Measurements from ENCODE around the gene OGFOD2.
"Not testable (repeated sequence)": the region's sequence is repeated elsewhere in the genome, so short reads cannot be mapped to it uniquely, and the experiment has no call there.

Gene OGFOD2

DNA sequence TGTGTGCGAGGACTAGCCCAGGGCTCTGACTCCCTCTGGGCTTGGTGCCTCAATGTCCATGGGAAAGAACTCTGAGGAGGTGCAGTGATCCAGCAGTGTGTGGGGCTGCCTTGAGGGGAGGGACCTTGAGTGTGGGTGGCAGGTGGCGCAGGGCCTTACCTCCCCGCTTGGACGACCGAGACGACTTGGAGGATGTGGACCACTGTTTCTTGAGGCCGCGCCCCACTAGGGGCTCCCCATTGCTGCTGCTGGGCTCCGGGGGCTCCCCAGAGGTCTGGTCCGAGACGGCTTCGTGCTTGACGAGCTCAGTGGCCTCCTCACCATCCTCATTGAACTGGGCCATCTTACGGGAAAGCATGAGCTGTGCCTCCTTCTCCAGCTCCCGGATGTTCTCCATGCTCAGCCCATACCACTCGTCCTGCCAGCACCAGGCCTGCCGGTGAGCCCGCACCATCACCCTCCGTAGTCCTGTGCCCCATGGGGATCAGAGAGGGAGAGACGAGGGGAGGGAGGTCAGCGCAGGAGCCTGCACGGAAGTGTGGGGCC, 30.1 kb downstream of the OGFOD2 start:
- DNase-seq, result no peak

DNA sequence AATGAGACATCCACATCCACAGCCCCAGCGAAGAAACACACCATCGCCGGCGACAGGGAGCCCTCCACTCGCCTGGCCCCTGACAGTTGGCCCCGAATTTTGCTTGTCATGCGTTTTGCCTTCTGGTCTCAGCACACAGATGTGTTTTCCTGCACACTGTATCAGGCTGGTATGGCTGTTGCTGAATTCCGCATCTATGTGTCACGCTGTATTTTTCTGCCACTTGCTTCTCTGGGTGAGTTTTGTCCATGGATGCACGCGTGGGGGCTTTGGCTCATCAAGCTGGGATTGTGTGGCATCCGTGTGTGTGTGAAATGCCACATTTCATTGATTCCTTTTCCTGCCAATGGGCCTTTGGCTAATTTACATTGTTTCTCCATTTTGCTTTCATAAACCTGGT, 31.9 kb downstream of the OGFOD2 start:
- no peak for DNase-seq

DNA sequence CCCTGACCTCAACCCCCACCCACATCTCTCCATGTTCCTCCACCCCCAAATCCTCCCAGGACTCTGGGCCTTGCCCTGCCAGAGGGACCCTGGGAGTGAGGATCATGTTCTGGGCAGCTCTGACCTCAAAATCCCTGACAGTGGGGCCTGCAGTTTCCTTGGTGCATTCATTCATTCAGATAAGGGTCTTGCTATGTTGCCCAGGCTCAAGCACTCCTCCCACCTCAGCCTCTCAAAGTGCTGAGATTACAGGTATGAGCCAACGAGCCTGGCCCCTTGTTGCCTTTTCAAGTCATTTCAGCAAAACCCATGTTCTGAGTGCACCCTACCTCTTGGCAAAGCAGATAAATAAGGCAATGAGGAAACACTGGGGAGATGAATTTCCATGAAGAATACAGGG, 35.1 kb downstream of the OGFOD2 start:
- no peak for DNase-seq

DNA sequence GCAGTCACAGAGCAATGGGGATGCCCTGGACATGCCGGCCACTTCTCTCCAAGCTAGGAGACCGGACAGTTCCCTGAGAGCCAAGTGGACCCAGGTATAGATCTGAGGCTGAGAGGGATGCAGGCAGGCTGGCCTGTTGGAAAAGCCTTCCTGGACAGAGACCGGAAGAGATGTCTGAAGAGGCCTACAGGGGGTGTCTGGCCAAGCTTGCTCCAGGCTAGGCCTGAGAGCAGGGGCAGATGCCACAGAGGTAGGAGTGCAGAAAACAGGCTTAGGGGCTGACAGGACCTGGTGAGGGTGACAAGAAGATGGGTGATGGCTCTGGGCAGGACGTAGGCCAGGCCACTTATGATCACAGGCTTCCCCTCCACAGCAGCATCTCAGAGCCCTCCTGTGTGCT, 35.6 kb downstream of the OGFOD2 start:
- no peak for DNase-seq

DNA sequence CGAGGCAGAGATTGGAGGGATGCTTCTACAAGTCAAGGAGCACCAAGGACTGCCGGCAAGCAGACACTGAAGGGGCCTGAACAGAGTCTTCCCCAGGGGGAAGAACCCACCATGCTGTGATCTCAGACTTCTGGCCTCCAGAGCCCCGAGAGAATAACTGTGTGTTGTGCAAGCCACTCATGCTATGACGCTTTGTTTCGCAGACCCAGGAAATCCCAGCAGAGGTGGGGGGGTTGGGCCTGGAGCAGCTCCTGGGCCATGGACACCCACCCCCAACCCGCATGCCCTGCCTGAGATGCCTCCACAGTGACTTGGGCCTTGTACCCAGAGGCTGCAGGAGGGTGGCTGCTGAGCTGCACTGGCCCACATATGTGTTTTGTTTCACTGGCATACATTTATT, 36.7 kb downstream of the OGFOD2 start:
- no peak for DNase-seq

DNA sequence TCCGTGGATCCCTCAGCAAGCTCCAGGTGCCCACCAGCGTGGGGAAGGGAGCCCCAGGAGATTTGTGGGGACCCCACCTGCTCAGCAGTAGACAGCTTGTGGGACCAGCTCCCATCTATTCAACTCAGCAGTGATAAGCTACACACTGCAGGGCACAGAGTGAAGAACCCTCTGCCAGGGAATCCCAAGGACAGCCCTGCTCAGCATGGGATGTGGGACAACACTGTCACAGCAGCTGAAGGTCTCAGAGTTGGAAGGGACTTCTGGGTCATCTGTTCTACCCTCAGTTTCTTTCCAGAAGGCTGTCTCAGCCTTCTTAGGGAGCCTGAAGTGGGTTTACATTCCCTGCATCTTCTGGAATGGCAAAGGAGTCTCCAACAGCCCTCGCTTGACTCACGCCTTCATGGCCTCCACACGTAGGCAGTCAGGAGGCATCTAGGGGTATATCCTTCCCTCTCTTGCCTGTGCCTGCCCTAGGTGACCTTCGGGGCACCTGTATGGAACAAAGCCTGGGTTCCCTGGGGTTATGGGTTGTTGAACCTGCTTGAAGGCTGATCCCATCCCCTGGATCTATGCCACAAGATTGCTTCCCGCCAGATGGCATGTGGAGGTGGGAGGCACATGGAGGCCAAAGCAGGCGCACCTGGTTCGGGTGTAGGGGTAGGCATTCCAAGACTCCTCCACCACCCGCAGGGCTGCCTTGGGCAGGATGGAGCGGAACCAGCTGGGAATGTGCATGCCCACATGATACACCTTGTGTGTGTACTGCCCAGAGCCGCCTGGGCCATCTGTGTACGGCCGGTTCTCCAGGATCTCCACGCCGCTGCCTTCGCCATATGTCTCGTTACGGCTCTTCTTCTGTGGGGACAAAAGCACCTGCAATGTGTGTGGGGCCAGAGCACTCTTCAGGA, 38.4 kb downstream of the OGFOD2 start:
- no peak for DNase-seq

DNA sequence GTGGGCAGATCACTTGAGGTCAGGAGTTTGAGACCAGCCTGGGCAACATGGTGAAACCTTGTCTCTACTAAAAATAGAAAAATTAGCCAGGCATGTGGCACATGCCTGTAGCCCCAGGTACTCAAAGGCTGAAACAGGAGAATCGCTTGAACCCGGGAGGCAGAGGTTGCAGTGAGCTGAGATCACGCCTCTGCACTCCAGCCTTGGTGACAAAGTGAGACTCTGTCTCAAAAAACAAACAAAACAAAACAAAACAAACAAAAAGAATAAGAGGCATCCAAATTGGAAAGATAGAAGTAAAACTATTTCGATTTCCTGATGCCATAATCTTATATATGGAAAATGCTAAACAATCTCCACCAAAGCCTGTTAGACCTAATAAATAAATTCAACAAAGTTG, 39.4 kb downstream of the OGFOD2 start:
- DNase-seq, result not testable (repeated sequence)

DNA sequence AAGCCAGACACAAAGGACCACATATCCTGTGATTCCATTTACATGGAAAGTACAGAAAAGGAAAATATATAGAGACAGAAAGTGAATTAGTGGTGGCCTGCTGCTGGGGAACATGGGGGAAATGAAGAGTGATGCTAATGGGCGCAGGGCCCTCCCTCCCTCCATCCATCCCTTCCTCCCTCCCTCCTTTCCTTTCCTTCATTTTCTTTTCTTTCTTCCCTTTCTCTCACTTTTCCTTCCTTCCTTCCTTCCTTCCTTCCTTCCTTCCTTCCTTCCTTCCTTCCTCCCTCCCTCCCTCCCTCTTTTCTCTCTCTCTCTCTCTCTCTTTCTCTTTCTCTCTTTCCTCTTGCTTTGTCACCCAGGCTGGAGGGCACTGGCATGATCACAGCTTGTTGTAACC, 42.7 kb downstream of the OGFOD2 start:
- no peak for DNase-seq

DNA sequence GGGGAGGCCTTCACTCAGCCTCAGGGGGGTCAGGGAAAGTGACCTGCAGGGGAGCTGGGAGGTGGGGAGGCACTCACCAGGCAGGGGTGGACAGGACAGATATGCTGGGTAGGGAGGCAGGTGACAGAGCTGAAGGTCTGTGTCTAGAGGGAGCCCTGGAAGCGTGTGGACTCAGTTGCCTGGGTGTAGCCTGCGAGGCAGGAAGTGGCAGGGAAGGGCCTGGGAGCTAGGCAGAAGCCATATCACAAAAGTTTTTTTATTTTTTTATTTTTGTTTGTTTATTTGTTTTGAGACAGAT, 44.7 kb downstream of the OGFOD2 start:
- DNase-seq, result no peak

DNA sequence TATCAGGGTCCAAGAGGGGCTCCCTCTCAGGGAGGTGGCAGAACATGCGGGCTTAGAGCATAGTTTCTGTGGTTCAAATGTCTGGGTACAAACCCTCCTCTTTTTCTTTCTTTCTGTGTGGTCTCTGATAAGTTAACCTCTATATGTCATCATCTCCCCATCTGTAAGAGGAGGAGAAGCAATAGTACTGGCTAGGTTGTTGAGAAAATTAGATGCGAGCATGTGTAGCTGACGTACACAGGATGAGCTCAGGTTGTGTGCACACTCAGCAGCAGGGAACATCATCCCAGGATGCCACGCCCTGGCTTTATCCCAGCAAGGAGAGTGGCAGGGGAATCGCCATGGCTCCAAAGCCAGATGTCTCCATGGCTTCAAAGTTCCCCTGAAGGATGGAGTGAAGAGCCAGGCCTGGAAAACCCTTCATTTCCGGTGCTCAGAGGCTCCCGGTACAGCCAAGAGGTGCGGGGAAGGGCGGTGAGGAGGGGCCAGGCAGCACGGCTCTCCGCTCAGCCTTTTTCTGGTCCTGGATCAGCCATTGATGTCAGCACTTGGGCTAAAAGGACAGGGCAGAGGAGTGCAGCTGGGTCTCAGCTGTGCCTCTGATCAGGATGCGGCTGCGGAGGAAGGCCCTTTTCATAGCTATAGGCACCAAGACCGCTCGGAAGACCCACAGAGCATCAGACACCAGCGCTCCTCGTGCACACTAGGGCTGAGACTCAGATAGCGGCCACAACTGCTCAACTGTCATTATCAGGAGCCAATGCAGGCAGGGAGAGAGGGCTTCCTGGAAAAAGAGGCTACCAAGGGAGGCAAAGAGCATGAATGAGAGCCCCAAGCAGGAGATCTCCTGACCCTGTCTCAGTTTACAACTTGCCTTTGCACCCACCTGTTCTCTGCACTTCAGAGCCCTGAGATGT, 46.9 kb downstream of the OGFOD2 start:
- DNase-seq, result no peak

DNA sequence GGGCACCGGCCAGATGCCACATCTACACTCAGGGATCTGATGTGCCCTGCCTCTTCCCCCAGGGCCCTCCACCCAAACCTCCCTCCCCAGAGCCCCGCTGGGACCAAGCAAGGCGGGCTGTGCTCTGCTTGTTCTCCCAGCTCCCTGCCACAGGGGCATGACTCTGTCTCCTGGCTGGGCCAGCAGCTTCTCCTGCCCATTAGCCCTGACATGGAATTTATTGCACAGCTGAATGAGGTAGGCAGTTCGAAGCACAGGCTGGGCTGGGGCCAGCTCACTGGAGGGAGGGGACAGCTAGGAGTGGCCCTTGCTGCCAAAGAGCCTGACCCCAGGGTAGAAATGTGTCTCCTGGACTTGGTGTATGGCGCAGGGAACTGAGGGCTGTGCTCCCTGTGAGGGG, 47.8 kb downstream of the OGFOD2 start:
- DNase-seq, result no peak

DNA sequence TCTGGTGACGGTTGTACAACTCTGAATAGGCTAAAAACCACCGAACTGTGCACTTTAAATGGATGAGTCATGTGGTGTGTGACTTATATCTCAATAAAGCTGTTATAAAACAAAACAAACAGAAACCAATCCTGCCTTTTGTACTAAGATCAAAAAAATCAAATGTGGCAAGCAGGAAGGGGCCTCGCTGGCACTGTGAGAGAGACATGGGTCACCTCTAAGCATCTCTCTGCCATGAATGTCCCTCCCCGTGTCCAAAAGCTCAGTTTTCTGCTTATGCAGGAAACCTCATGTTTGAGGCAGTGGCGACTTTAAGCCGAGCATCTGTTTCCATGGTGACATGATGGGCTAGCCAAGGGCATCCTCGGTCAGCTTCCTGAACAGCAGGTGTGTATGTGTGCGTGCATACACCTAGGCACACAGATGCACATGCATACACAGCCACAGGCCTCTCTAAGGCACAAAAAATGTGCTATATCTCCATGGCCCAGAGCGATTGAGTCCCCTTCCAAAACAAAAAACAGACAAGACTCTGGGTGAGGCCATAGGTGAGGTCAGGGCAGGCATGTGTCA, 49.9 kb downstream of the OGFOD2 start:
- no peak for DNase-seq

DNA sequence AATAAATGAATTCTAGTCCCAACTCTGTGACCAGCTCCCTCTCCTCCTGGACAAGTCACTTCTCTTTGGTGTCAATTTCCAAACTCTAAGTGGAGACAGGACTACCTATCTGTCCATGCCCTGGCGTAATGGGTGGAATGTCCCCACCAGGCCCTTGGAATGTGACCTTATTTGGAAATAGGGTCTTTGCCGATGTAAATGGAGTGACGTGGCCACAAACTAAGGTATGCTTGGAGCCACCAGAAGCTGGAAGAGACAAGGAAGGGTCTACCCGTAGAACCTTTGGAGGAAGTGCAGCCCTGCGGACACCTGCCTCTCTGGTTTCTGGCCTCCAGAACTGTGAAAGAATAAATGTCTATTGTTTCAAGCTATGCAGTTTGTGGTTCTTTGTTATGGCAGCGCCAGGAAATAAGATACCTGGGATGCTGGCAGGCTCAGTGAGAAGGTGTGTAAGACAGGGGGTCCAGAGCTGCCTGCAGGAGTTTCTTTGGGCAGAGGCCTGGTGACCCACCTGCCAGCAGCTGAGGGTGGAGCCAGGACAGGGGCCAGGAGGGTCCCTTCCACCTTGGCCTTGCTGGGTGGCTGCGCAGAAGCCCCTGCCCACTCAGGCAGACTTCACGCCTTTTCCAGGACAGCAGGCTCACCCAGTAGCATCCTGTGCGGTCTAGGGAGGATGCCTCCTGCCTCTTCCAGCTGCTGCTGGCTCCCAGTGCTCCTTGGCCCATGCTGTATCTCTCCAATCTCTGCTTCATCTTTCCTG, 51.2 kb downstream of the OGFOD2 start:
- no peak for DNase-seq

DNA sequence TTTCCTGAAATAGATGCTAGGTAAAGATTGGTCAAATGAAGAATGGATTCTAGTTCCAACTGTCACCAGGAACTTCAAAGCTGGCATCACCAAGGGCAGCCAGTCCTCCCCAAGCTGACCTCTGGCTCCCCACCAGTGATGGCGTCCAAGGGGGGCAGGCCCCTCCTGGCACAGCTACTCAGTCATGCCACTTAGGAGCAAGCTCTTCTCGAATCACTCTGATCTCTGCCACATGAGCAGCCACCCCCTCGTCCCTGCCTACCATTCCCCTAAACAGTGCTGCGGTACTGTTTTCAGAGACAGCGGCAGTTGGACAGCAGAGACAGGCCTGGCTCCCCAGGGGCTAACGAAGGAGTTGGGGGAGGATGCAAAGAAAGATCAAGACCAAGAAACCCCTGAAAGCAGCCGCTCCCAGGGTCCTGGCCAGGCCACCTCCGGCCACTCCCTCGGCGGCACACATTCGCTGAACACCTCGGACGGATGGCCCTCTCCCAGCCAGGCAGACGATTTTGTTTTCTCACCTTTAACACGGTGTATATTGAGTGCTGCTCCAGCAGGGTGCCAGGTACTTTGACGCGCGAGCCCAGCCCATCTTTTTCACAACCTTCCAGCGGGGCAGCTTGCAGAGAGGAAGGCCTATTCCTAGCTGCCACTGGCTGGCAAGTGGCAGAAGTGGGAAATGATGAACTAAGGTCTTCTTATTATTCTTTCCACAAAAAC, 52.8 kb downstream of the OGFOD2 start:
- no peak for DNase-seq

DNA sequence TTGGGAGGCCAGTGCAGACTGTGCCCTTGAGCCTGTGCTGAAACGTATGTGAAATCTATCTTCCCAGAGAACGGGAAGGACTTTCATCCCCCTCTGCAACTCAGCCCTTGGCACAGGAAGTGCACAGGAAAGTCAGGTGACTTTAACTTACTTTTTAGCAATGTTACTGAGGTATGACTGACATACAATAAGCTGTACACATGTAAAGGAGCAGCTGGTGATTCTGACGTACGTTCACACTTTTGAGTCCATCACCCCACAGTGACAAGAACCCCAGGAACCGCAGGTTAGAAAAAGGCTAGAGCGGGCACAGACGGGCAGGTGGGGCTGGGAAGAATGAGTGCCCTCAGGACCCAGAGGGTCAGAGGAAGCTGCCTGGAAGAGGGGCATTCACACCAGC, 53.4 kb downstream of the OGFOD2 start:
- DNase-seq, result no peak

DNA sequence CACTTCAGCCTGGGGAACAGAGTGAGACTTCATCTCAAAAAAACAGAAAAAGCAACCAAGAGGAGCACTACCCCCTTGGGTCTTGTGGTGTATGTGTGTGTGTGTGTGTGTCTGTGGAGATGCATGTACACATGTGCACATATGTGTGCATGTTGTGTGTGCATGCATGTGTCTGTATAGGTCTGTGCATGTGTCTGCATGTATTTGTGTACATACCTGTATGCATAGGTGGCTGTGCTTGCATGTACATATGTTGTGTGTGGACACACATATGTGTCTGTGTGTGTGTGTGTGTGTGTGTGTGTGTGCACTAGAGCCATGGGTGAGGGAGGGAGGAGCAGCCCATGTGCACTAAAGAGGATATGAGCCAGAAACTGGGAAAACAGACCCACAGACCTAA, 54.5 kb downstream of the OGFOD2 start:
- DNase-seq, result no peak

Data from SW 1271 (cell line).